Sigmoid colon (tissue), 7 donors: ENCODE data around the gene ATP6V1G1. TPM values are rescaled to one million over a fixed set of nuclear protein-coding genes. Genes with fewer than 3 reads are reported as not detected.

Experiments
- DNase-seq: peaks from one replicate; pipeline ENCODE4 v3.0.0-alpha.2; 2019
- H3K27ac ChIP-seq, 4 donors: fragments of 200-600 bp; sonication (generic); one replicate each; pipeline ENCODE4 v1.5.1; 2016 to 2019; ENCODE audit warnings: mild to moderate bottlenecking in 1 of 4
- H3K27me3 ChIP-seq, 3 donors: fragments of 200-600 bp; sonication (generic); one replicate each; pipeline ENCODE4 v1.5.1; 2019; ENCODE audit warnings: mild to moderate bottlenecking in 1 of 3
- H3K36me3 ChIP-seq, 4 donors: fragments of 200-600 bp; sonication (generic); one replicate each; pipeline ENCODE4 v1.5.1; 2016 to 2019
- H3K4me1 ChIP-seq, 4 donors: fragments of 200-600 bp; sonication (generic); one replicate each; pipeline ENCODE4 v1.5.1; 2017 to 2019
- H3K4me3 ChIP-seq, 4 donors: fragments of 200-600 bp; sonication (generic); one replicate each; pipeline ENCODE4 v1.5.1; 2017 to 2019; ENCODE audit warnings: mild to moderate bottlenecking in 2 of 4, moderate library complexity in 1 of 4
- H3K9me3 ChIP-seq, 4 donors: fragments of 200-600 bp in 3 of 4; sonication (generic) in 3 of 4; one replicate each; pipeline versions ENCODE4 v1.5.1 to v1.6.1; 2013 to 2019
- EP300 ChIP-seq, 4 donors: sonication (generic); formaldehyde crosslinking; IDR thresholded peaks; one replicate each; pipeline ENCODE4 v1.6.1; 2017; ENCODE audit warnings: antibody characterized with exemption in 4 of 4
- POLR2A ChIP-seq, 2 donors: fragments of 450-650 bp; IDR thresholded peaks; one replicate each; pipeline ENCODE4 v1.6.1; 2016; ENCODE audit warnings: antibody characterized with exemption in 2 of 2, mild to moderate bottlenecking in 2 of 2, moderate library complexity in 2 of 2
- POLR2AphosphoS5 ChIP-seq, 4 donors: sonication (generic); formaldehyde crosslinking; IDR thresholded peaks; one replicate each; pipeline ENCODE4 v1.6.1; 2017; ENCODE audit warnings: antibody characterized with exemption in 4 of 4
- WGBS, 2 donors: extraction: QIAGEN DNeasy Blood & Tissue Kit; methylation state at CpG; one replicate each; pipeline ENCODE4 v1.1.7; 2013; 5-methylcytosine and 5-hydroxymethylcytosine counted together
- intact Hi-C: fragments of 100-400 bp; cut with DNase I; formaldehyde crosslinking; loops from one replicate; pipeline ENCODE4 v1.15.1; 2023
- polyA plus RNA-seq, 3 donors: library from polyadenylated mRNA; stranded (reverse); fragments of 200-250 nt; gene quantifications; one replicate each; pipeline ENCODE4 v1.2.3, GENCODE V29; 2013
- total RNA-seq, 4 donors: library from RNA; depleted of rRNA; stranded (reverse); fragments of >200 nt; gene quantifications; one replicate each; pipeline ENCODE4 v1.1.0, GENCODE V29; 2016
- TF ChIP-seq, protein P1 (sequence below), 4 experiments: fragments of 450-650 bp in 3 of 4; fragments of 200-600 bp in 1 of 4; IDR thresholded peaks; one replicate each; pipeline ENCODE4 v1.5.1; 2016 to 2019; ENCODE audit warnings: antibody characterized with exemption in 4 of 4, mild to moderate bottlenecking in 3 of 4, moderate library complexity in 2 of 4
- donor health status: healthy with polysubstance abuse.
- donor health status: Bipolar disorder and iron deficiency.
- donor health status: healthy.

ATP6V1G1 gene
- total and polyA plus RNA-seq, 7 donors = 114 to 256 (median 176) TPM

GRCh38 chr9:114619191-114619761, 31.7 kb downstream of the ATP6V1G1 start:
- intact Hi-C loops = no loop called here
- Histone ChIP-seq H3K27me3 (no peaks in the 10 kb centered on the region), H3K36me3 (peaks cover 0 to 33% (median 0%) of the 10 kb centered on the region in 4 donors), H3K9me3 (no peaks in the 10 kb centered on the region), H3K27ac (peak overlapping the region in 3 of 4 donors; percentile 33 to 54 (median 48)), H3K4me1 (peaks cover 0 to 24% (median 12%) of the 10 kb centered on the region in 4 donors), H3K4me3 (no peak overlapping the region)
- 46 to 55% methylated on average over 13 of the region's 13 CpGs for WGBS, 2 donors
- TF ChIP-seq POLR2AphosphoS5 (IDR thresholded peaks at IDR 0.05) = no peak
- no peak for TF ChIP-seq EP300 (IDR thresholded peaks at IDR 0.05)
- TF ChIP-seq POLR2A (IDR thresholded peaks at IDR 0.05) = no peak
- TF ChIP-seq, protein P1, sequence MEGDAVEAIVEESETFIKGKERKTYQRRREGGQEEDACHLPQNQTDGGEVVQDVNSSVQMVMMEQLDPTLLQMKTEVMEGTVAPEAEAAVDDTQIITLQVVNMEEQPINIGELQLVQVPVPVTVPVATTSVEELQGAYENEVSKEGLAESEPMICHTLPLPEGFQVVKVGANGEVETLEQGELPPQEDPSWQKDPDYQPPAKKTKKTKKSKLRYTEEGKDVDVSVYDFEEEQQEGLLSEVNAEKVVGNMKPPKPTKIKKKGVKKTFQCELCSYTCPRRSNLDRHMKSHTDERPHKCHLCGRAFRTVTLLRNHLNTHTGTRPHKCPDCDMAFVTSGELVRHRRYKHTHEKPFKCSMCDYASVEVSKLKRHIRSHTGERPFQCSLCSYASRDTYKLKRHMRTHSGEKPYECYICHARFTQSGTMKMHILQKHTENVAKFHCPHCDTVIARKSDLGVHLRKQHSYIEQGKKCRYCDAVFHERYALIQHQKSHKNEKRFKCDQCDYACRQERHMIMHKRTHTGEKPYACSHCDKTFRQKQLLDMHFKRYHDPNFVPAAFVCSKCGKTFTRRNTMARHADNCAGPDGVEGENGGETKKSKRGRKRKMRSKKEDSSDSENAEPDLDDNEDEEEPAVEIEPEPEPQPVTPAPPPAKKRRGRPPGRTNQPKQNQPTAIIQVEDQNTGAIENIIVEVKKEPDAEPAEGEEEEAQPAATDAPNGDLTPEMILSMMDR (IDR thresholded peaks at IDR 0.05) = no peak
- DNase-seq = no peak

DNA sequence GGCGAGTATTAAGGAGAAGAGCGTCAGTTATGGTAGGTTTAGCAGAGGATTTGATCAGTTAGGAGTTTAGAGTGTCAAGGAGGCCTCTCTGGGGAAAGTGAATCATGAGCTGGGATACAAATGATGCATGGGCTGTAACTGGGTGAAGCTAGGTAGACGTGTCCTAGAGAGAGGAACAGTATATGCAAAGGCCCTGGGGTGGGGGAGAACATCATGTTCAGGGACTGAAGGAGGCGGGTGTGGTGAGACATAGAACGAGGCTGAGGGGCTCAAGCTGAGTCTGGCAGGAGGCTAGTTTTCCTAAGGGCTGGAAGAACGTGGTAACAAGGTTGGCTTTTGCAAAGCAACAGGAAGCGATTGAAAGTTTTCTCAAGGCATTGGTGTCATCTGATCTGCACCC, 34.0 kb downstream of the ATP6V1G1 start:
- peak overlapping the region in 2 of 4 donors; percentile 45 to 64 for H3K27ac ChIP-seq
- H3K4me1 ChIP-seq = peaks cover 0 to 22% (median 12%) of the 10 kb centered on the region in 4 donors
- TF ChIP-seq, protein P1 (IDR thresholded peaks at IDR 0.05) = no peak
- no peak for TF ChIP-seq POLR2A (IDR thresholded peaks at IDR 0.05)
- TF ChIP-seq POLR2AphosphoS5 (IDR thresholded peaks at IDR 0.05) = no peak
- no peak for TF ChIP-seq EP300 (IDR thresholded peaks at IDR 0.05)
- H3K4me3 ChIP-seq = no peak overlapping the region
- intact Hi-C loops = no loop called here
- WGBS, 2 donors = 89 to 91% methylated on average over 7 of the region's 7 CpGs
- H3K27me3 ChIP-seq = no peaks in the 10 kb centered on the region
- H3K36me3 ChIP-seq = peaks cover 0 to 48% (median 2%) of the 10 kb centered on the region in 4 donors
- DNase-seq = no peak
- H3K9me3 ChIP-seq = no peaks in the 10 kb centered on the region

DNA sequence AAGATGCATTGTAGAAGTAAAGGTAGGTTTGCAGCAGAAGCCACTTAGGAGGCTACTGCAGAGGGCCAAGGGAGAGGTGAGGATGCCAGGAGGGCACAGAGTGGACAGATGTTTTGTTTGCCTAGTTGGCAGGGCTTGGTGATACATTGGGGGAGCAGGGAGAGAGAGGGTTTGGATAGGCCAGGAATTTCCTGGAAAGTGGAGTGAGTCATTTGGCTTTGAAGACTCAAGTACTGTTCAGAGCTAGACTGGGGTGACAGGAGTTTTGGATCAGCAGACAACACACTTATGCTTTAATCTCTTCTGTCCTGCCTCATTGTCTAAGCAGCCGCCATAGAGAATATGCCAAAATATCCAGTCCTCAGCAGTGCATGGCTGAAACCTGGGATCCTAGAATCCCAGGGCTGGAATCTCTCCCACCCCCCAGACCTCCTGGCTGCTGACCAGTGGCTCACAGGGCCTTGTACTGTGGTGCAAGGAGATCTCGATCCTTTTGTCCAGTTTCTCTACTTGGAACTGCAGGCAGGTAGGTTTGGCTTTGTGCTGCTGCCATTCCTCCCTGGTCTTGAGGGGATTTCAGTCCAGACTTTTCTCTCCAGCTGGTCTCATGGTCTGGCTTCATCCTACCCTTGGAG, 34.5 kb downstream of the ATP6V1G1 start:
- TF ChIP-seq POLR2AphosphoS5 (IDR thresholded peaks at IDR 0.05) (peak in 2 of 4 donors; percentile 26 to 34), EP300 (IDR thresholded peaks at IDR 0.05) (no peak)
- H3K4me1 ChIP-seq = peaks cover 0 to 17% (median 12%) of the 10 kb centered on the region in 4 donors
- intact Hi-C loops = no loop called here
- 84 to 88% methylated on average over 2 of the region's 2 CpGs for WGBS, 2 donors
- no peak for DNase-seq
- no peaks in the 10 kb centered on the region for H3K9me3 ChIP-seq
- H3K4me3 ChIP-seq = no peak overlapping the region
- H3K36me3 ChIP-seq = peaks cover 0 to 53% (median 7%) of the 10 kb centered on the region in 4 donors
- H3K27me3 ChIP-seq = no peaks in the 10 kb centered on the region
- peak overlapping the region in 2 of 4 donors; percentile 45 to 64 for H3K27ac ChIP-seq

GRCh38 chr9:114624677-114625076, 37.1 kb downstream of the ATP6V1G1 start:
- intact Hi-C loops = no loop called here
- Histone ChIP-seq H3K4me1 (peaks cover 0 to 15% (median 10%) of the 10 kb centered on the region in 4 donors), H3K36me3 (peaks cover 17 to 59% (median 29%) of the 10 kb centered on the region in 4 donors), H3K27me3 (no peaks in the 10 kb centered on the region), H3K27ac (no peak overlapping the region), H3K4me3 (no peak overlapping the region), H3K9me3 (no peaks in the 10 kb centered on the region)
- 95 to 96% methylated on average over 2 of the region's 2 CpGs for WGBS, 2 donors
- TF ChIP-seq POLR2A (IDR thresholded peaks at IDR 0.05) (no peak), EP300 (IDR thresholded peaks at IDR 0.05) (no peak), POLR2AphosphoS5 (IDR thresholded peaks at IDR 0.05) (no peak)
- TF ChIP-seq, protein P1 (IDR thresholded peaks at IDR 0.05) = no peak
- DNase-seq = no peak

- no peak overlapping the region for H3K4me3 ChIP-seq
- H3K9me3 ChIP-seq = no peaks in the 10 kb centered on the region
- no peaks in the 10 kb centered on the region for H3K27me3 ChIP-seq
- peaks cover 0 to 13% (median 9%) of the 10 kb centered on the region in 4 donors for H3K4me1 ChIP-seq
- H3K36me3 ChIP-seq = peaks cover 29 to 68% (median 36%) of the 10 kb centered on the region in 4 donors
- H3K27ac ChIP-seq = no peak overlapping the region
- DNase-seq = no peak
- intact Hi-C loops = no loop called here
- WGBS, 2 donors = 95% methylated on average over 4 of the region's 4 CpGs
- TF ChIP-seq POLR2AphosphoS5 (IDR thresholded peaks at IDR 0.05) (no peak), POLR2A (IDR thresholded peaks at IDR 0.05) (no peak), EP300 (IDR thresholded peaks at IDR 0.05) (no peak)
- TF ChIP-seq, protein P1 (IDR thresholded peaks at IDR 0.05) = no peak
Measured at GRCh38 chr9:114626415-114627020, 38.9 kb downstream of the ATP6V1G1 start.
